ENCODE measurements around the gene SLC26A9. TPM values are rescaled to one million over a fixed set of nuclear protein-coding genes. Genes with fewer than 3 reads are reported as not detected.

The SLC26A9 gene
- total and polyA plus RNA-seq, 2 of the 4 experiments (the other 2 are of a cell fraction): not detected

GRCh38 chr1:205921570-205921909 lies 21.7 kb downstream of the SLC26A9 start:
- no TSS peak for BruUV-seq (replicated peaks)
- 83% methylated on average over 7 of the region's 11 CpGs; no CpG with 5 or more reads in 1 of the 2 experiments for WGBS, 2 experiments (ENCODE audit: extremely low coverage in 2 of 2, insufficient read length in 1 of 2)
- H3K4me3 ChIP-seq (ENCODE audit: insufficient read depth, low read depth, low read length): no peak overlapping the region
- no peak overlapping the region for H2AK9ac ChIP-seq (replicated peaks; ENCODE audit: low read depth, low read length, poor library complexity)
- no peaks in the 10 kb centered on the region for H3K4me1 ChIP-seq (ENCODE audit: control insufficient read depth, insufficient read depth, low read length)
- DNase-seq: no peak
- no peak for ATAC-seq (ENCODE audit: low read depth)
- no peak for TF ChIP-seq CHD1 (IDR thresholded peaks at IDR 0.05; ENCODE audit: low read depth, low read length)
- no peak for TF ChIP-seq NFE2L2 (IDR thresholded peaks at IDR 0.05; ENCODE audit: low read depth, low read length)
- TF ChIP-seq FOS (IDR thresholded peaks at IDR 0.05; ENCODE audit: low read depth, low read length): no peak
- TF ChIP-seq BHLHE40 (IDR thresholded peaks at IDR 0.05; ENCODE audit: low read depth, low read length): no peak
- TF ChIP-seq, protein P1, sequence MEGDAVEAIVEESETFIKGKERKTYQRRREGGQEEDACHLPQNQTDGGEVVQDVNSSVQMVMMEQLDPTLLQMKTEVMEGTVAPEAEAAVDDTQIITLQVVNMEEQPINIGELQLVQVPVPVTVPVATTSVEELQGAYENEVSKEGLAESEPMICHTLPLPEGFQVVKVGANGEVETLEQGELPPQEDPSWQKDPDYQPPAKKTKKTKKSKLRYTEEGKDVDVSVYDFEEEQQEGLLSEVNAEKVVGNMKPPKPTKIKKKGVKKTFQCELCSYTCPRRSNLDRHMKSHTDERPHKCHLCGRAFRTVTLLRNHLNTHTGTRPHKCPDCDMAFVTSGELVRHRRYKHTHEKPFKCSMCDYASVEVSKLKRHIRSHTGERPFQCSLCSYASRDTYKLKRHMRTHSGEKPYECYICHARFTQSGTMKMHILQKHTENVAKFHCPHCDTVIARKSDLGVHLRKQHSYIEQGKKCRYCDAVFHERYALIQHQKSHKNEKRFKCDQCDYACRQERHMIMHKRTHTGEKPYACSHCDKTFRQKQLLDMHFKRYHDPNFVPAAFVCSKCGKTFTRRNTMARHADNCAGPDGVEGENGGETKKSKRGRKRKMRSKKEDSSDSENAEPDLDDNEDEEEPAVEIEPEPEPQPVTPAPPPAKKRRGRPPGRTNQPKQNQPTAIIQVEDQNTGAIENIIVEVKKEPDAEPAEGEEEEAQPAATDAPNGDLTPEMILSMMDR (conservative IDR thresholded peaks at IDR 0.05; ENCODE audit: low read depth, low read length): no peak
- TF ChIP-seq RCOR1 (IDR thresholded peaks at IDR 0.05; ENCODE audit: insufficient replicate concordance, low read length): no peak
- TF ChIP-seq SMC3 (IDR thresholded peaks at IDR 0.05; ENCODE audit: low read depth, low read length): no peak
- TF ChIP-seq, protein P2, sequence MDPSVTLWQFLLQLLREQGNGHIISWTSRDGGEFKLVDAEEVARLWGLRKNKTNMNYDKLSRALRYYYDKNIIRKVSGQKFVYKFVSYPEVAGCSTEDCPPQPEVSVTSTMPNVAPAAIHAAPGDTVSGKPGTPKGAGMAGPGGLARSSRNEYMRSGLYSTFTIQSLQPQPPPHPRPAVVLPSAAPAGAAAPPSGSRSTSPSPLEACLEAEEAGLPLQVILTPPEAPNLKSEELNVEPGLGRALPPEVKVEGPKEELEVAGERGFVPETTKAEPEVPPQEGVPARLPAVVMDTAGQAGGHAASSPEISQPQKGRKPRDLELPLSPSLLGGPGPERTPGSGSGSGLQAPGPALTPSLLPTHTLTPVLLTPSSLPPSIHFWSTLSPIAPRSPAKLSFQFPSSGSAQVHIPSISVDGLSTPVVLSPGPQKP (IDR thresholded peaks at IDR 0.05; ENCODE audit: borderline replicate concordance, low read depth, low read length): no peak
- no peak for TF ChIP-seq RAD21 (IDR thresholded peaks at IDR 0.05; ENCODE audit: low read length)
- TF ChIP-seq MAFK (IDR thresholded peaks at IDR 0.05; ENCODE audit: low read depth, low read length): no peak
- TF ChIP-seq CEBPB (IDR thresholded peaks at IDR 0.05; ENCODE audit: low read depth, low read length): no peak
- no peak for TF ChIP-seq USF2 (IDR thresholded peaks at IDR 0.05; ENCODE audit: low read depth, low read length)
- TF ChIP-seq MXI1 (IDR thresholded peaks at IDR 0.05; ENCODE audit: borderline replicate concordance, low read depth, low read length): no peak
- TF ChIP-seq POLR2A (IDR thresholded peaks at IDR 0.05; ENCODE audit: low read depth, low read length): no peak
- TF ChIP-seq MAZ (IDR thresholded peaks at IDR 0.05; ENCODE audit: borderline replicate concordance, low read depth, low read length): no peak
- no peak for TF ChIP-seq RFX5 (IDR thresholded peaks at IDR 0.05; ENCODE audit: low read depth, low read length)
- in situ Hi-C loops (cut with MboI; ENCODE audit: low sequenced_read_pairs): loop anchor here (25.0 kb wide), 1 partner anchor 259 kb away; no protein-coding TSS in a partner anchor
- H3K9ac ChIP-seq (ENCODE audit: low read depth, low read length): no peak overlapping the region
- H3K27ac ChIP-seq (ENCODE audit: insufficient read depth, low read length): no peak overlapping the region
- POLR2A ChIA-PET (ENCODE audit: unreplicated experiment): no interaction called here
- no peak overlapping the region for H4K91ac ChIP-seq (ENCODE audit: insufficient read depth, low read depth, low read length)
- H3K56ac ChIP-seq (ENCODE audit: extremely low read depth, insufficient read depth, low read length): no peak overlapping the region
- H4K8ac ChIP-seq (ENCODE audit: low read depth in 2 of 2, low read length in 2 of 2): no peak overlapping the region
- peaks cover 10% of the 10 kb centered on the region for H3K27me3 ChIP-seq (ENCODE audit: control insufficient read depth, insufficient read depth, low read length)
- H4K5ac ChIP-seq (ENCODE audit: low read depth, low read length): no peak overlapping the region
- H3K4ac ChIP-seq (ENCODE audit: low read depth, low read length): no peak overlapping the region
- H3K18ac ChIP-seq (ENCODE audit: low read depth, low read length): no peak overlapping the region
- H2AFZ ChIP-seq (replicated peaks; ENCODE audit: low read length, poor library complexity): no peak overlapping the region
- no peak overlapping the region for H2BK5ac ChIP-seq (ENCODE audit: low read depth, low read length, poor library complexity, severe bottlenecking)
- no peak overlapping the region for H2BK120ac ChIP-seq (ENCODE audit: low read depth, low read length)
- H3K9me1 ChIP-seq (ENCODE audit: insufficient read depth, low read length): no peaks in the 10 kb centered on the region
- H3K23ac ChIP-seq (ENCODE audit: low read depth, low read length): no peak overlapping the region
- dilution Hi-C loops (cut with HindIII; ENCODE audit: low sequenced_read_pairs, unreplicated experiment): no loop called here
- H2AK5ac ChIP-seq (ENCODE audit: low read depth, low read length): no peak overlapping the region
- H4K20me1 ChIP-seq (ENCODE audit: insufficient read depth, low read length): no peaks in the 10 kb centered on the region
- H3K36me3 ChIP-seq (ENCODE audit: control insufficient read depth, insufficient read depth, low read length): no peaks in the 10 kb centered on the region
- no peak overlapping the region for H3K14ac ChIP-seq (replicated peaks; ENCODE audit: low read depth, low read length)
- no peaks in the 10 kb centered on the region for H3K79me1 ChIP-seq (ENCODE audit: low read depth in 1 of 2, low read length in 2 of 2)
- no peaks in the 10 kb centered on the region for H3K9me3 ChIP-seq (ENCODE audit: control insufficient read depth, insufficient read depth, low read length)
- H2BK20ac ChIP-seq (ENCODE audit: low read depth, low read length): no peak overlapping the region
- intact Hi-C loops (cut with micrococcal nuclease): no loop called here
- no peak overlapping the region for H3K4me2 ChIP-seq (ENCODE audit: low read depth, low read length)
- CTCF ChIA-PET: interaction anchor here (11.2 kb wide), 1 partner anchor 56 kb away, joined by 161 read pairs; no protein-coding TSS in a partner anchor
- no peak overlapping the region for H2BK15ac ChIP-seq (ENCODE audit: low read depth, low read length)
